ENCODE measurements around the gene BCKDHB. TPM values are rescaled to one million over a fixed set of nuclear protein-coding genes. Genes with fewer than 3 reads are reported as not detected.
A peak's percentile ranks its signal among the peaks of the same experiment; 100 is the strongest.
"Not testable (repeated sequence)": the region's sequence is repeated elsewhere in the genome, so short reads cannot be mapped to it uniquely, and the experiment has no call there.

BCKDHB gene
- polyA plus RNA-seq, 6 donors from 2014 or later = 19.6 to 38.0 (median 24.4) TPM

DNA sequence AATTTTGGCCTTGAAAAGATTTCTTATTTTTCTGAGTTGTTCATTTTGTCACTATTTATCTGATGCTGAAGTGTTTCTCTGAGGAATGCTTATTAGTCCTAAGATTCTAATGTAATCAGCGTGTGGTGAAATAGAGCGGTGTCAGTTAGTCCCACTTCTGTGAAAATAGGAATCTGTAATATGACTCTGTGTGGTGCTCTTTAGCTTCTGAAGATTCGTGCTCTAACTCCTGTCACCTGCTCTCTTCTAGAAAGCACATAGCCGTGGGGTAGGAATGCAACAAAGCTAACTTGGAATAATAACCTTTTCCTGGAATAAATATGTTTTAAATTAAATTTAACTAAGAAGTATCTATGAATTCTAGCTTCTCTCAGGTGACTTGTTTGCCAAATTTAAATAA lies 90.4 kb downstream of the BCKDHB start:
- no peak overlapping the region for H3K4me3 Mint-ChIP-seq
- ATAC-seq (ENCODE audit: low read depth in 2 of 2) (no peak), DNase-seq (no peak)
- no peak overlapping the region for H3K27ac Mint-ChIP-seq
- no peaks in the 10 kb centered on the region for H3K9me3 Mint-ChIP-seq
- H3K4me1 Mint-ChIP-seq = no peaks in the 10 kb centered on the region
- no peaks in the 10 kb centered on the region for H3K27me3 Mint-ChIP-seq
- H3K36me3 Mint-ChIP-seq = peaks cover 3 to 8% of the 10 kb centered on the region in 2 donors

DNA sequence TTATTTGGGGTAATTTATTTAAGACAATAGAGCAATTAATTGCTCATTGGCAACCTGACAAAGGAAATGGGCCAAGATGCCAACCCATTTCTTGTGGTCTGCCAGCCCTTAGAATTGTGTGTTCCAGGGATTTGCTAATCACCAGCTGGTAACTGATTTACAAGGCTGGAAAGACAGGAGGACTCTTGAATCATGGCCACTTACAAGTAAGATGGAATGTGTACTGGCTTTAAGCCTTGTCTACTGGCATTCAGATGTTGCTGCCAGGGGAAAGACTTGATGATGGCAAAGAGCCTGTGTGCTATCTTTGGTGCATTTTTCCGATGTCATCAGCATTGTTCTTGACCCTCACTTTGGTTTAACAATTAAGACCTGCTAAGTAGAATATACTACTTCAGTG lies 91.0 kb downstream of the BCKDHB start:
- ATAC-seq (ENCODE audit: low read depth in 2 of 2) (no peak), DNase-seq (no peak)
- no peaks in the 10 kb centered on the region for H3K4me1 Mint-ChIP-seq
- peaks cover 3 to 13% of the 10 kb centered on the region in 2 donors for H3K36me3 Mint-ChIP-seq
- peak overlapping the region in 1 of 8 donors; percentile 25 for H3K4me3 Mint-ChIP-seq
- no peak overlapping the region for H3K27ac Mint-ChIP-seq
- H3K9me3 Mint-ChIP-seq = no peaks in the 10 kb centered on the region
- no peaks in the 10 kb centered on the region for H3K27me3 Mint-ChIP-seq

DNA sequence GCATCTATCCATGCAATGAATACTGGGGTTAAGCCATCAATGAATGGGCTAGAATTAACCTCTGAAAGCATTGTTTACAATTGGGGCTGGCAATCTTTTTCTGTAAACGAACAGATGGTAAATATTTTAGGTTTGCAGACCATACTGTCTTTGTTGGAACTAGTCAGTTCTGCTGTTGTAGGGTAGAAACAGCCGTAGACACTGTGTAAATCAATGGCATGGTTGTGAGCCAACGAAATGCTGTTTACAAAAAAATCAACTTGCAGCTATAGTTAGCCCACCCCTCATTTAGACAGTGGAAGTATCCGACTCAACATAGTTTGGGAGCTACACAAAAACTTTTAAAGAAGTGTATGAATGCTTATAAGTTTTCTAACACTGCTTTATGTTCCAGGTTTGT lies 91.5 kb downstream of the BCKDHB start:
- H3K4me1 Mint-ChIP-seq = no peaks in the 10 kb centered on the region
- H3K9me3 Mint-ChIP-seq = no peaks in the 10 kb centered on the region
- no peak for ATAC-seq (ENCODE audit: low read depth in 2 of 2)
- peaks cover 3 to 18% of the 10 kb centered on the region in 2 donors for H3K36me3 Mint-ChIP-seq
- no peaks in the 10 kb centered on the region for H3K27me3 Mint-ChIP-seq
- no peak overlapping the region for H3K4me3 Mint-ChIP-seq
- no peak for DNase-seq
- no peak overlapping the region for H3K27ac Mint-ChIP-seq

DNA sequence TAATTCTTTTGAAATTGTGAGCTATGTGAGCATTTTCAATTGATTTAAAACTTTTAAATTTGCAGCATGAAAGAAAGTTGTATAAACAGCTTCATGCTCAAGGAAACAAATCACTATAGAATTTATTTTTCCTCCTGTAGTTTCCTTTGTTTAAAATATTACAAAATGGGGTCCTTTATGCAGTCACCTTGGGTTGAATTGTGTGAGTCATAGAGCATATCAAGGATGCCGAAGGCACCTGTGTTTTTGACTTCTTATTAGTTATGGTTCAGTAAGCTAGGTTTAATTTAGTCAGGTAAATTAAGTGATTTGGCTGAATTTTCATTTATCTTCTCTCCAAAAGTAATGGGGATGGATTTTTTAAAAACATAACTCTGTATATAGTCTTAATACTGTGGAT lies 96.8 kb downstream of the BCKDHB start:
- Mint-ChIP-seq H3K27ac (no peak overlapping the region), H3K4me1 (no peaks in the 10 kb centered on the region), H3K27me3 (no peaks in the 10 kb centered on the region), H3K9me3 (no peaks in the 10 kb centered on the region), H3K36me3 (peaks cover 5 to 28% of the 10 kb centered on the region in 2 donors), H3K4me3 (no peak overlapping the region)
- DNase-seq (no peak), ATAC-seq (ENCODE audit: low read depth in 2 of 2) (no peak)

DNA sequence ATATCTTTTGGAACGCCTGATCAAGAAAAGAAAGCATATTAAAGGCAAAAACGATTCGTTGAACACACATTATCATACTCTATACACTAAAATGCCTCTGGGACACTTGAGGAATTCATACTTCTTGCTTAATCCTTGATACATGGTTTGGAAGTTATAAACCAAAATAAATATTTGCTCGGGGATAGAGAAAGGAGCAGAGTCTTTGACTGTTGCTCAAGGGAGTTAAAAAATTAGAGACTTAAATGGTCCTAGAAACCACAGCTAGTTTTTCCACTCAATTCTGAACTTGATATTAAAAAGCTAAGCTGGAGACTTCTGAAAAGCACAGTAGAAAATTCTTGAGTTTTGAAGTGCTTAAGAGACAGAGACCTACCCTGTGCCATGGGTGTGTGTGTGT lies 98.9 kb downstream of the BCKDHB start:
- H3K27ac Mint-ChIP-seq = no peak overlapping the region
- no peaks in the 10 kb centered on the region for H3K9me3 Mint-ChIP-seq

DNA sequence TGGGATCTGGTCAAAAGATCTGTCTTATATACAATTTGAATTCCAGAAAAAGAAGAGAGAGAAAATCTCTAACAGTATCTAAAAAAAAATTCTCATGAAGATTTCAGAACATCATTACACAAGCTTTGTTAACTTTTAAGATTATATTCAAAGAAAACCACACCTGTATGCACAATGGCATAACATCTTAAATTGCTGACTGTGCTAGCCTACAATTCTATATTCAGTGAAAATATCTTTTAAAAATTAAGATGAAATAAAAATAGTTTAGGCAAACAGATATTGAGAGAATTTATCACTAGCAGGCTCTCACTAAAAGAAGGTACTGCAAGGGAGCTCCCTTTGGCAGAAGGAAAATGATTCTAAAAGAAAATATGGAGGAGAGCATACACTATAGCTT lies 100.3 kb downstream of the BCKDHB start:
- peaks cover 0 to 8% (median 0%) of the 10 kb centered on the region in 7 donors for H3K9me3 Mint-ChIP-seq

More for the DNA sequence above, 98.9 kb downstream of the BCKDHB start:
- ATAC-seq (ENCODE audit: low read depth in 2 of 2) (no peak), DNase-seq (no peak)
- no peak overlapping the region for H3K4me3 Mint-ChIP-seq
- H3K4me1 Mint-ChIP-seq = no peaks in the 10 kb centered on the region
- H3K36me3 Mint-ChIP-seq = peaks cover 5 to 28% of the 10 kb centered on the region in 2 donors
- no peaks in the 10 kb centered on the region for H3K27me3 Mint-ChIP-seq

DNA sequence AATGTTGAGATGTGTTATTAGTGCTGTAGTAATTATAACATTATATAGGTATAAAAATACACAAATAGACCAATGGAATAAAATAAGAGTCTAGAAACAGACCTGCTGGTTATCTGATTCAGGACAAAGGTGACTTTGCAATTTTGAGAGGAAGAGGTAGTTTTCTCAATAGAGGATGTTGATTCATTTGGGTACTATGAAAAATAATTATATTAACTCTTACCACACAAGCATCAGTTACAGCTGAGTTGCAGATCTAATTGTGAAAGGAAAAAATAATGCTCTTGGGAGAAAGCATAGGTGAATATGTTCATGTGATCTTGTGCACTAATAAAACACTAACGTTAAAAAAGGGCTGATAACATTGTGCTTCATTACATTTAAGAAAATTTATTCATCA lies 103.0 kb downstream of the BCKDHB start:
- DNase-seq = no peak
- H3K9me3 Mint-ChIP-seq = peaks cover 0 to 11% (median 0%) of the 10 kb centered on the region in 7 donors
- no peak overlapping the region for H3K4me3 Mint-ChIP-seq
- H3K27ac Mint-ChIP-seq = no peak overlapping the region
- H3K27me3 Mint-ChIP-seq = no peaks in the 10 kb centered on the region
- H3K4me1 Mint-ChIP-seq = no peaks in the 10 kb centered on the region
- no peak for ATAC-seq (ENCODE audit: low read depth in 2 of 2)
- H3K36me3 Mint-ChIP-seq = peaks cover 13% of the 10 kb centered on the region in 2 donors

More for the DNA sequence above, 100.3 kb downstream of the BCKDHB start:
- H3K36me3 Mint-ChIP-seq = peaks cover 12 to 28% of the 10 kb centered on the region in 2 donors
- H3K4me3 Mint-ChIP-seq = no peak overlapping the region
- H3K27me3 Mint-ChIP-seq = no peaks in the 10 kb centered on the region
- H3K27ac Mint-ChIP-seq = no peak overlapping the region
- ATAC-seq (ENCODE audit: low read depth in 2 of 2) (no peak), DNase-seq (no peak)
- H3K4me1 Mint-ChIP-seq = no peaks in the 10 kb centered on the region

DNA sequence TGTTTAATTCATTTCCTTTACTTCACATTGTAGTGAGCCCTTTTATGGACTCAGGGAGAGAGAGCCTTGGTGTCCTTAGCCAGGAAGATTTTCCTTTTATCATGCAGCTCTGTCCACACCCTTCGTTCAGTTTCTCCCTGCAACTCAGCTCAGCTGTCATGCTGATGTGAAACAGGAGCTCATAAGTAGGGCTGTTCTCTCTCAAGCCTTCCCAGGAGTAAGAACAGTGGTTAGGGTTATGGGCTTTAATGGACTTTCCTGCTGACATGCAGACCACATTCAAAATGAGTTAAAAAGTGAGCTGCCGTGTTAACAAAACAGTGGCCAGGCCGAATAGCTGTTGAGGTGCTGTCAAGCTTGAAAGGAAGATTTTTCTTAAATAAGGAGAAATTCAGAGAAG lies 104.1 kb downstream of the BCKDHB start:
- H3K4me3 Mint-ChIP-seq = no peak overlapping the region
- DNase-seq (no peak), ATAC-seq (ENCODE audit: low read depth in 2 of 2) (no peak)
- peaks cover 0 to 11% (median 0%) of the 10 kb centered on the region in 7 donors for H3K9me3 Mint-ChIP-seq
- H3K27ac Mint-ChIP-seq = no peak overlapping the region
- H3K36me3 Mint-ChIP-seq = peaks cover 8 to 13% of the 10 kb centered on the region in 2 donors
- no peaks in the 10 kb centered on the region for H3K4me1 Mint-ChIP-seq
- no peaks in the 10 kb centered on the region for H3K27me3 Mint-ChIP-seq

DNA sequence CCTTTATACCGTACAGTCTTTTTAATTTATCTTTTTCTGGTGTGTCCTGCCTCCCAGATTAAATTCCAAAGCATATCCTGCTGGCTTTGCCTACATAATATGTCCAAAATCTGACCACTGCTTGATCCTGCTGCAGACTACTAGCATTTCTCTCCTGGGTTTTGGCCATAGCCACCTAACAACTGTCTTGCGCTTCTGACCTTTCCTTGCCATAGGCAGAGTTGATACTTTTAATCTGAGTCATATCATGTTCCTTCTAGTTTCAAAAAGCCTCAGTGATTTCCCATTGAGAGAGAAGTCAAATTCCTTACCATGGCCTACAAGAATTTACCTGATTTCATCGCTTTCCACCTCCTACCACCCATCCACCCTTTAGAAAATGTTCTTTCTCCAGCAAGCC lies 104.8 kb downstream of the BCKDHB start:
- Mint-ChIP-seq H3K36me3 (peaks cover 8 to 10% of the 10 kb centered on the region in 2 donors), H3K27me3 (no peaks in the 10 kb centered on the region), H3K27ac (no peak overlapping the region), H3K4me1 (no peaks in the 10 kb centered on the region), H3K9me3 (peaks cover 0 to 11% (median 0%) of the 10 kb centered on the region in 7 donors), H3K4me3 (no peak overlapping the region)
- no peak for DNase-seq
- no peak for ATAC-seq (ENCODE audit: low read depth in 2 of 2)

DNA sequence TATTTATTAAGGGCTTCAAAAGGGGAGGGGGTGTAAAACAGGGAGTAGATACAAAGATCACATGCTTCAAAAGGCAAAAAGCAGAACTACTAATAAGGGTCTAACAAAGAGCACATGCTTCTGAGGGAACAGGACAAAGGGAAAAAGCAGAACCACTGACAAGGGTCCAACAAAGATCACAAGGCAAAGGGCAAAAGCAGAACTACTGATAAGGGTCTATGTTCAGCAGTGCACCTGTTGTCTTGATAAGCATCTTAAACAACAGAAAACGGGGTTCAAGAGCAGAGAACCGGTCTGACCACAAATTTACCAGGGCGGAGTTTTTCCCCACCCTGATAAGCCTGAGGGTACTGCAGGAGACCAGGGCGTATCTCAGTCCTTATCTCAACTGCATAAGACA lies 105.4 kb downstream of the BCKDHB start:
- H3K4me3 Mint-ChIP-seq; H3K36me3 Mint-ChIP-seq; ATAC-seq (ENCODE audit: low read depth in 2 of 2); H3K4me1 Mint-ChIP-seq; H3K27me3 Mint-ChIP-seq; DNase-seq: not testable (repeated sequence)
- Mint-ChIP-seq H3K27ac (peak overlapping the region in 1 of 6 donors; percentile 80), H3K9me3 (peaks cover 0 to 11% (median 0%) of the 10 kb centered on the region in 7 donors)

DNA sequence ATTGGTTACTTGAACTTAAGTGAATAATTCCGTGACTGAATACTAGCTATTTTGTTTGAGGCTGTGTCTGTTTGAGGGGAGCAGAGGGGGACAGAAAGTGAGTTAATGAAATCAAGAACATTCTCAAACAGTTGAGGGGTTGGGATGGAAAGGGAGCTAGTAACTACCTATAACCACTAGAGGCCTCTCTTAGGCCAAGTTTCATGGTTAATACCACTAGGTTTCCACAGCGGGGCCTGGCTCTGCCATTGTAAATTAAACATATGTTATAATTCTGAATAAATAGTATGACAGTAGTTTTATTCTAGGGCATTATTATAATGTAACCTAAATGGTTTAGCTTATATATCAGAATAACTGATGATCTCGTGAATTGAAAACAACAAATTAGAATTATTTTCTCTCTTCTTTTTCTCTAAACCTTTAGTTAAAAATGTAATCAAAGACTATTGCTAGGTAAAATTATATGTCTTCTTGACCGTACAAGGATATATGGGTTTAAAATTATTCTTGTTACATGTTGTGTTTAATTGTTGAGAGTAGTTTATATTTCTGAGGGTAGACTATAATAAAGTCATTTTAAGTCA lies 108.1 kb downstream of the BCKDHB start:
- no peaks in the 10 kb centered on the region for H3K4me1 Mint-ChIP-seq

DNA sequence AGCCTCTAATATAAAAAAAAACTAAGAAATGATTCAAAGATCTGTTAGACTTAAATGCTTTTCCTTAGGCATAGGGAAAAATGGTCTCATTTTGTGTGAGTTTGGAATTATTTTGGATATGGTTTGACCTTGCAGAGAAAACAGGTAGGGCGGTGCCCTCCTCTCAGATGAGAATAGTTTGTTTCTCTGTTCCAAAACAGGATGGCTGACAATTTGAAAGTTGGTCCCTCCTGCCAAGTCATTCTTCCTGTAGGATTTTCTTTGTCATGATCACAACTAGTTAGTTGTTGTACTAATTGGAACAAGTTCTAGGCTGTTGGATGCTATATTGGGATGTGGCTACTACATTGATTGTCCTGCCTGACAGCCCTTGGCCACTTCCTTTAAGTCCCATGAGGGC lies 108.6 kb downstream of the BCKDHB start:
- Mint-ChIP-seq H3K27ac (no peak overlapping the region), H3K9me3 (peaks cover 0 to 12% (median 5%) of the 10 kb centered on the region in 7 donors), H3K4me1 (no peaks in the 10 kb centered on the region), H3K4me3 (no peak overlapping the region), H3K27me3 (no peaks in the 10 kb centered on the region), H3K36me3 (peaks cover 16 to 18% of the 10 kb centered on the region in 2 donors)
- DNase-seq (no peak), ATAC-seq (ENCODE audit: low read depth in 2 of 2) (no peak)

More for the DNA sequence above, 108.1 kb downstream of the BCKDHB start:
- Mint-ChIP-seq H3K27me3 (no peaks in the 10 kb centered on the region), H3K36me3 (peaks cover 11 to 13% of the 10 kb centered on the region in 2 donors), H3K4me3 (no peak overlapping the region), H3K27ac (peak overlapping the region in 1 of 6 donors; percentile 66), H3K9me3 (peaks cover 0 to 11% (median 1%) of the 10 kb centered on the region in 7 donors)
- ATAC-seq (ENCODE audit: low read depth in 2 of 2) (peak; percentile 49 to 64), DNase-seq (no peak)

DNA sequence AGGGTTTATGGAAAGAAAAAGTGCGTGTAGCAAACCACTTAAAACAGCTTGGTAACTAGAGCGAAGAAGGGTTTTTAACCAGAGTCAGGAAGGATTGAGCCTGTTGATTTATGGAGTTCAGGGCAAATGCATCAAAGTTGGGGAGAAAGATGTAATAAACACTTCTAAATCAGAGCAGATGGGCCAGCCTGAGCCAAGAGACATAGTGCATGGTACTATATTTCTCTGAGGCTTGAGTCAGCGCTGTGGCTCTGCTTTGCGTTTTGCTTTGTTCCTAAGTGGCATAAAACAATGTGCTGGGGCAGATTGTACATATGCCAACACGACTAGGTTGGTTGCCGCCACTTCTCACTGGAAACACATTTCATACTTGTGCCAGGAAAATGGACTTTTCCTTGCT lies 111.3 kb downstream of the BCKDHB start:
- Mint-ChIP-seq H3K27ac (no peak overlapping the region), H3K36me3 (peaks cover 19 to 22% of the 10 kb centered on the region in 2 donors)
- ATAC-seq (ENCODE audit: low read depth in 2 of 2) = no peak

DNA sequence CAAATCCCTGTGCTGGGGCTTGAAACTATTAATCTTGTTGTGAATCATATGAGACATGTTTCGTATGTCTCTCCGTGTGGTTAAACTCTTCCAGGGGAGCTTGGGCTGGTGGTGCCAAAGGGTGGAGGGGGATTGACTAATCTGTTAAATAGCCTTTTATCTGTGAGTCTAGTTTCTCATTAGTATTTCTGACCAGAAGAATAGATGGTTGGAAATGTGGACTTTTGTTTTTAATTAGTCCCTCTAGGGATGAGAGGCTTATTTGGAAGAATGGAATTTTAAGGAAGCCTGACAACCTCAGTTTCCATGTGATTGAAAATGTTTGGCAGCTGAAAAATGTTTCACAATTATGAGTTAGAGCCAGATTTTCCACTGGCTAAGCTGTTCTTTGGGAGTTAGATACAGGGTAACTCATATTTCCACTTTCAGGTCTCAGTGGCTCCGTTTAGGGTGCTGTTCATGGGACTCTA lies 117.3 kb downstream of the BCKDHB start:
- H3K27ac Mint-ChIP-seq = no peak overlapping the region
- H3K4me1 Mint-ChIP-seq = no peaks in the 10 kb centered on the region
- no peak overlapping the region for H3K4me3 Mint-ChIP-seq
- no peaks in the 10 kb centered on the region for H3K27me3 Mint-ChIP-seq
- ATAC-seq (ENCODE audit: low read depth in 2 of 2) (no peak), DNase-seq (no peak)
- H3K36me3 Mint-ChIP-seq = peaks cover 30 to 40% of the 10 kb centered on the region in 2 donors
- H3K9me3 Mint-ChIP-seq = peaks cover 0 to 8% (median 4%) of the 10 kb centered on the region in 7 donors

More for the DNA sequence above, 111.3 kb downstream of the BCKDHB start:
- Mint-ChIP-seq H3K4me3 (no peak overlapping the region), H3K27me3 (no peaks in the 10 kb centered on the region), H3K9me3 (peaks cover 0 to 9% (median 4%) of the 10 kb centered on the region in 7 donors), H3K4me1 (no peaks in the 10 kb centered on the region)
- DNase-seq = no peak
